Stimulated activated naive CD8-positive, alpha-beta T cell treated with anti-CD3 and anti-CD28 coated beads, Interleukin-15, Interleukin-2, amounts not matched to agents 100 ng/mL and 50 ng/mL, for 24 hours (primary cell): ENCODE measurements around the gene PRKCB.
"Not testable (repeated sequence)": the region's sequence is repeated elsewhere in the genome, so short reads cannot be mapped to it uniquely, and the experiment has no call there.

ENCODE experiments used
- H3K27ac Mint-ChIP-seq: one replicate; pipeline ENCODE4 v1.8.0; 2021; ENCODE audit warnings: mild to moderate bottlenecking, mixed read lengths
- H3K27me3 Mint-ChIP-seq: one replicate; pipeline ENCODE4 v1.8.0; 2021; ENCODE audit warnings: mixed read lengths
- H3K36me3 Mint-ChIP-seq: one replicate; pipeline ENCODE4 v1.8.0; 2021; ENCODE audit warnings: low read depth, mixed read lengths
- H3K4me1 Mint-ChIP-seq: one replicate; pipeline ENCODE4 v1.8.0; 2021; ENCODE audit warnings: low read depth, mixed read lengths
- H3K4me3 Mint-ChIP-seq: one replicate; pipeline ENCODE4 v1.8.0; 2021; ENCODE audit warnings: mild to moderate bottlenecking, mixed read lengths
- H3K9me3 Mint-ChIP-seq: one replicate; pipeline ENCODE4 v1.8.0; 2021; ENCODE audit warnings: mixed read lengths

PRKCB gene

GRCh38 chr16:23922406-23922805, 86.6 kb downstream of the PRKCB start:
- peaks cover 21% of the 10 kb centered on the region for H3K9me3 Mint-ChIP-seq
- H3K36me3 Mint-ChIP-seq: peaks cover 62% of the 10 kb centered on the region
- no peaks in the 10 kb centered on the region for H3K27me3 Mint-ChIP-seq
- peak overlapping the region; percentile 72 for H3K27ac Mint-ChIP-seq
- H3K4me3 Mint-ChIP-seq: no peak overlapping the region
- H3K4me1 Mint-ChIP-seq: peaks cover 83% of the 10 kb centered on the region

GRCh38 chr16:23924128-23924527, 88.3 kb downstream of the PRKCB start:
- Mint-ChIP-seq H3K27ac (peak overlapping the region; percentile 73), H3K4me3 (no peak overlapping the region), H3K27me3 (no peaks in the 10 kb centered on the region), H3K4me1 (peaks cover 76% of the 10 kb centered on the region), H3K36me3 (peaks cover 54% of the 10 kb centered on the region), H3K9me3 (peaks cover 21% of the 10 kb centered on the region)

GRCh38 chr16:23927796-23928195, 92.0 kb downstream of the PRKCB start:
- Mint-ChIP-seq H3K36me3 (peaks cover 27% of the 10 kb centered on the region), H3K4me1 (peaks cover 41% of the 10 kb centered on the region), H3K9me3 (peaks cover 6% of the 10 kb centered on the region), H3K27ac (no peak overlapping the region), H3K27me3 (no peaks in the 10 kb centered on the region), H3K4me3 (no peak overlapping the region)

- H3K27me3 Mint-ChIP-seq: no peaks in the 10 kb centered on the region
- H3K4me1 Mint-ChIP-seq: peaks cover 41% of the 10 kb centered on the region
- H3K36me3 Mint-ChIP-seq: peaks cover 32% of the 10 kb centered on the region
- H3K27ac Mint-ChIP-seq: no peak overlapping the region
- no peak overlapping the region for H3K4me3 Mint-ChIP-seq
- peaks cover 20% of the 10 kb centered on the region for H3K9me3 Mint-ChIP-seq
Measured at GRCh38 chr16:23929237-23929636, 93.5 kb downstream of the PRKCB start.

GRCh38 chr16:23929856-23930255, 94.1 kb downstream of the PRKCB start:
- Mint-ChIP-seq H3K27ac (no peak overlapping the region), H3K27me3 (no peaks in the 10 kb centered on the region), H3K4me3 (no peak overlapping the region), H3K9me3 (peaks cover 19% of the 10 kb centered on the region), H3K36me3 (peaks cover 26% of the 10 kb centered on the region), H3K4me1 (peaks cover 42% of the 10 kb centered on the region)

GRCh38 chr16:23930791-23931190, 95.0 kb downstream of the PRKCB start:
- H3K36me3 Mint-ChIP-seq: peaks cover 18% of the 10 kb centered on the region
- peaks cover 44% of the 10 kb centered on the region for H3K4me1 Mint-ChIP-seq
- H3K27me3 Mint-ChIP-seq: no peaks in the 10 kb centered on the region
- H3K4me3 Mint-ChIP-seq: no peak overlapping the region
- H3K9me3 Mint-ChIP-seq: peaks cover 13% of the 10 kb centered on the region
- no peak overlapping the region for H3K27ac Mint-ChIP-seq

- Mint-ChIP-seq H3K27ac (no peak overlapping the region), H3K4me3 (no peak overlapping the region), H3K4me1 (peaks cover 46% of the 10 kb centered on the region), H3K27me3 (no peaks in the 10 kb centered on the region), H3K36me3 (peaks cover 19% of the 10 kb centered on the region), H3K9me3 (peaks cover 13% of the 10 kb centered on the region)
Measured at GRCh38 chr16:23931199-23931598, 95.4 kb downstream of the PRKCB start.

- peaks cover 20% of the 10 kb centered on the region for H3K36me3 Mint-ChIP-seq
- H3K4me3 Mint-ChIP-seq, H3K27me3 Mint-ChIP-seq: not testable (repeated sequence)
- H3K27ac Mint-ChIP-seq: peak overlapping the region; percentile 29
- H3K9me3 Mint-ChIP-seq: peaks cover 16% of the 10 kb centered on the region
- peaks cover 45% of the 10 kb centered on the region for H3K4me1 Mint-ChIP-seq
Measured at GRCh38 chr16:23933650-23934049, 97.9 kb downstream of the PRKCB start.

GRCh38 chr16:23934610-23935236, 98.9 kb downstream of the PRKCB start:
- H3K27ac Mint-ChIP-seq: no peak overlapping the region
- no peak overlapping the region for H3K4me3 Mint-ChIP-seq
- peaks cover 20% of the 10 kb centered on the region for H3K36me3 Mint-ChIP-seq
- peaks cover 46% of the 10 kb centered on the region for H3K4me1 Mint-ChIP-seq
- H3K27me3 Mint-ChIP-seq: no peaks in the 10 kb centered on the region
- peaks cover 16% of the 10 kb centered on the region for H3K9me3 Mint-ChIP-seq

- H3K36me3 Mint-ChIP-seq: peaks cover 4% of the 10 kb centered on the region
- no peaks in the 10 kb centered on the region for H3K27me3 Mint-ChIP-seq
- H3K9me3 Mint-ChIP-seq: peaks cover 3% of the 10 kb centered on the region
- H3K27ac Mint-ChIP-seq: no peak overlapping the region
- peaks cover 56% of the 10 kb centered on the region for H3K4me1 Mint-ChIP-seq
- H3K4me3 Mint-ChIP-seq: no peak overlapping the region
Measured at GRCh38 chr16:23940111-23940510, 104.3 kb downstream of the PRKCB start.

GRCh38 chr16:23941025-23941424, 105.2 kb downstream of the PRKCB start:
- H3K27ac Mint-ChIP-seq: no peak overlapping the region
- H3K36me3 Mint-ChIP-seq: peaks cover 2% of the 10 kb centered on the region
- H3K9me3 Mint-ChIP-seq: peaks cover 3% of the 10 kb centered on the region

GRCh38 chr16:23941963-23942564, 106.3 kb downstream of the PRKCB start:
- Mint-ChIP-seq H3K4me1 (peaks cover 55% of the 10 kb centered on the region), H3K27me3 (no peaks in the 10 kb centered on the region), H3K4me3 (no peak overlapping the region), H3K36me3 (no peaks in the 10 kb centered on the region), H3K27ac (no peak overlapping the region), H3K9me3 (peaks cover 3% of the 10 kb centered on the region)

More at GRCh38 chr16:23941025-23941424, 105.2 kb downstream of the PRKCB start:
- H3K4me3 Mint-ChIP-seq: no peak overlapping the region
- peaks cover 56% of the 10 kb centered on the region for H3K4me1 Mint-ChIP-seq
- no peaks in the 10 kb centered on the region for H3K27me3 Mint-ChIP-seq

GRCh38 chr16:23943604-23944003, 107.8 kb downstream of the PRKCB start:
- peaks cover 70% of the 10 kb centered on the region for H3K4me1 Mint-ChIP-seq
- no peaks in the 10 kb centered on the region for H3K36me3 Mint-ChIP-seq
- H3K27me3 Mint-ChIP-seq: no peaks in the 10 kb centered on the region
- H3K4me3 Mint-ChIP-seq: peak overlapping the region; percentile 21
- no peaks in the 10 kb centered on the region for H3K9me3 Mint-ChIP-seq
- peak overlapping the region; percentile 79 for H3K27ac Mint-ChIP-seq

- Mint-ChIP-seq H3K36me3 (no peaks in the 10 kb centered on the region), H3K27me3 (no peaks in the 10 kb centered on the region), H3K4me3 (peak overlapping the region; percentile 5), H3K4me1 (peaks cover 78% of the 10 kb centered on the region), H3K27ac (peak overlapping the region; percentile 70), H3K9me3 (no peaks in the 10 kb centered on the region)
Measured at GRCh38 chr16:23944381-23944780, 108.6 kb downstream of the PRKCB start.

GRCh38 chr16:23945243-23945642, 109.5 kb downstream of the PRKCB start:
- no peak overlapping the region for H3K4me3 Mint-ChIP-seq
- H3K36me3 Mint-ChIP-seq: no peaks in the 10 kb centered on the region
- peak overlapping the region; percentile 70 for H3K27ac Mint-ChIP-seq
- H3K27me3 Mint-ChIP-seq: no peaks in the 10 kb centered on the region
- H3K9me3 Mint-ChIP-seq: no peaks in the 10 kb centered on the region
- peaks cover 80% of the 10 kb centered on the region for H3K4me1 Mint-ChIP-seq

GRCh38 chr16:23947838-23948237, 112.1 kb downstream of the PRKCB start:
- peak overlapping the region; percentile 28 for H3K27ac Mint-ChIP-seq
- H3K9me3 Mint-ChIP-seq: no peaks in the 10 kb centered on the region
- H3K27me3 Mint-ChIP-seq: no peaks in the 10 kb centered on the region
- no peak overlapping the region for H3K4me3 Mint-ChIP-seq
- peaks cover under 1% of the 10 kb centered on the region for H3K36me3 Mint-ChIP-seq
- H3K4me1 Mint-ChIP-seq: peaks cover 97% of the 10 kb centered on the region
